ENCODE data around the gene LPCAT1.
"Not testable (repeated sequence)": the region's sequence is repeated elsewhere in the genome, so short reads cannot be mapped to it uniquely, and the experiment has no call there.

LPCAT1 gene

GRCh38 chr5:1465117-1465516 is 58.6 kb downstream of the LPCAT1 start:
- no peak for DNase-seq (ENCODE audit: low spot score)

DNA sequence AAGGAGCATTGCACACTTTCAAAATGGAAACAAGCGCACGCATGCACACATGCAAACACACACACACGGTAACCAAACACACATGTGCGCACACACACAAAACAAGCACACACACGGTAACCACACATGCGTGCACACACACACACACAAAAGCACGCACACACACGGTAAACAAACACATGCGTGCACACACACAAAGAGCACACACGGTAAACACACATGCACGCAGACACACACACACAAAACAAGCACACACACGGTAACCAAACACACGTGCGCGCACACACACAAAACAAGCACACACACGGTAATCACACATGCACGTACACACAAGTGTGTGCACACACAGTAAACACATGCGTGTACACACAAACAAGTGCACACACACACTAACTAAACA is 59.2 kb downstream of the LPCAT1 start:
- DNase-seq (ENCODE audit: low spot score) = no peak

GRCh38 chr5:1464096-1464446 is 59.7 kb downstream of the LPCAT1 start:
- no peak for DNase-seq (ENCODE audit: low spot score)

DNA sequence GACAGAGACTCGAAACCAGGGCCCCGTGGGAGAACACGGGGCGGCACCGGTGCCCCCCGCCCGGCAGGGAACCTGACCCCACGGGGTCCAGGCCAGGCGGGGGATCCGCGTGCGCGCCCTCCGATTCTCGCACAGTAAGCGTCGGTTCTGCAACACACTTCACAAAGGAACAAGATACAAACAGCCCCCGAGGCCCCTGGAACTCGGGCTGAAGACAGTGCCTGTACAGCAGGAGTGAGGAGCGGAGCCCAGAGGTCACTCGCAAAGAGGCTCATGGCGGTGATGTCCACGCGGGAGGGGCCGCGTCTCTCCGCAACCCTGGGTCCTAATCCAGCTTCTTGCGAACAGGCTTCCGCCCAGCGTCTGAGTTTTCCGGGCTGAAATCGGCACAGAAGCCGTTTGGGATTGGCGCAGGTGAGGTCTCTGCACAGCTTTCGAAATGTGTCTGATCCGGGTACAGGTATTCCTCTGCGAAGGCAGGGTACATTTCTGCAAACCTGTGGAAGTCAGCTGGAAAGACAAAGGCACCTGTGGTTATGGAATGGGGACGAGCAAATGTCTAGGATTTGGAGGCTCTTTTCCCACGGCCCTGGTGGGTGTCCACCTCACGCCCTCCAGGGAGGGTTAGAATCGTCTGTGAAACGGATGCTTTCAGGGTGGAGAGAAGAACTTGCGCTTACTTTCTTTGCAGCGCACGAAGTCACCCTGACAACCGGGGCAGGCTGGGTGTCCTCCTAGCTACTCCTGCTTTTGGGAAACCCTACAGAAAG is 60.2 kb downstream of the LPCAT1 start:
- no peak for DNase-seq (ENCODE audit: low spot score)

- DNase-seq (ENCODE audit: low spot score) = no peak
Measured at GRCh38 chr5:1462358-1462757, 61.4 kb downstream of the LPCAT1 start.

GRCh38 chr5:1461396-1461795 is 62.4 kb downstream of the LPCAT1 start:
- DNase-seq (ENCODE audit: low spot score) = no peak

DNA sequence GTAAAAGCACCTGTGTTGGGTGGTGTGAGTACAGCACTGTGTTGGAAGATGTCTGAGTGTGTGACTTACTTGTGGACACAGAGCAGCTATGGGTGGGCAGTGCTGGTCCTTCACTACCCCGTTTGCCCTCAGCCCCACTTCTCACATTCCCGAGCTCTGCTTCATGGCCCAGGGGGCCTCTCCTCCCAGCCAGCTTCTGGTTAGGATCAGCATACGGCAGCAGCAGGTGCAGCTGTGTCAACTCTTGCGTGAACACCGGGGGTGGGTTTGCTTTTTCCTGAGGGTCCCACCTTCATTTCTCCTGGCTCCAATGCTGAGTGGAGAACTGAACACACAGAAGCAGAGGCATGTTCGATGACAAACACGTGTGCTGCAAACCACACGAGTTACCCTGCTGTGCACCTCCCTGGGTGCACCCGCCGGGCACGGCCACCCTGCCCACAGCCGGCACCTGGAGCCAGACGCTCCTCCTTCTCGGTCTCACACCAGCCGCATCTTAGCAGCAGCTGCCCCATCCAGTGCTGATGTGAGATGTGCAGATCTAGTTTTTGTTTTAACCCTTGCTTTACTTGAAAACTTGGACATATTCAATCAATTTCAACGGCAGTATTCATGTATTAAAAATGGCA is 63.6 kb downstream of the LPCAT1 start:
- DNase-seq (ENCODE audit: low spot score) = no peak

- DNase-seq (ENCODE audit: low spot score) = not testable (repeated sequence)
Measured at GRCh38 chr5:1459435-1459834, 64.3 kb downstream of the LPCAT1 start.

DNA sequence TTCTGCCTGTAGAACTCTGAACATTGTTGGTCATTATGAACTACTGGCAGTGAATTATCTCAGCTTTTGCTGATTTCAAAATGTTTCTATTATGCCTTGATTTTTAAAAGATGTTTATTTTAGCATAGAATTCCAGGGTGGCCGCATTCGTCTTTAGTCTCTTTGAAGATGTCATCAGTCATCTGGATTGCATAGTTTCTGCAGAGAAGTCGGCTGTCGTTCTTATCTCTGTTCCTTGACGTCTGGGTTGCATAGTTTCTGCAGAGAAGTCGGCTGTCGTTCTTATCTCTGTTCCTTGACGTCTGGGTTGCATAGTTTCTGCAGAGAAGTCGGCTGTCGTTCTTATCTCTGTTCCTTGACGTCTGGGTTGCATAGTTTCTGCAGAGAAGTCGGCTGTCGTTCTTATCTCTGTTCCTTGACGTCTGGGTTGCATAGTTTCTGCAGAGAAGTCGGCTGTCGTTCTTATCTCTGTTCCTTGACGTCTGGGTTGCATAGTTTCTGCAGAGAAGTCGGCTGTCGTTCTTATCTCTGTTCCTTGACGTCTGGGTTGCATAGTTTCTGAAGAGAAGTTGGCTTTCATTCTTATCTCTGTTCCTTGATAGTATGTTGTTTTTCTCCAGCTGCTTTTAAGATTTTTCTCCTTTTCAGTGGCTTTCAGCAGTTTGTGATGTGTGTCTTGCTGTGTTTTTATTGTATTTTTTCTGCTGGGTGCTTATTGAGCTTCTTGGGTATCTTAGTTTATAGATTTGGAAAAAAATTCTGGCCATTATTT is 67.5 kb downstream of the LPCAT1 start:
- DNase-seq (ENCODE audit: low spot score) = not testable (repeated sequence)

- no peak for DNase-seq (ENCODE audit: low spot score)
Measured at GRCh38 chr5:1453613-1454012, 70.1 kb downstream of the LPCAT1 start.

- DNase-seq (ENCODE audit: low spot score) = no peak
Measured at GRCh38 chr5:1449081-1449630, 74.6 kb downstream of the LPCAT1 start.

DNA sequence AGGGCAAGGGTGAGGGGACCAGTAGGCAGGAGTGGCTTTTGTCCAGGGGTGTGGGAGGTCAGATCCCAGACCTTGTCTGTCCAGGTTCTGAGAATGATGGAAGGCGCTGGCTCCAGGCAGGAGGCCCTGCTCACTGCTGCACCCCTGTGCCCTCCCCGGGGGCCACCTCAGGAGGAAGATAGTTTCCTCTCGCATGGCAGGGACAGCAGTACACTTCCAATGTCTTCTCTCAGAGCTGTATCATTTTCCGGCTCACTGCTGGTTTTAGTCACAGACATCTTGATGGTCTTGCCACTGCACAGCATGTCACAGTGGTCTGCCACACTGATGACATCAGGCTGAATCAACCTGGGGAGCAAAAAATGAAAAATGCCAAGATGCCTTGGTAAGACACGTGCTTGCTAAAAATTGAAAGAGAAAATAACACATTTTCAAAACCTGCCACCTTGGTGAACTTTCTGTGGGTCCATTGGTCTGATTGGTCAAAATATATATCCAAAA is 75.2 kb downstream of the LPCAT1 start:
- DNase-seq (ENCODE audit: low spot score) = no peak

DNA sequence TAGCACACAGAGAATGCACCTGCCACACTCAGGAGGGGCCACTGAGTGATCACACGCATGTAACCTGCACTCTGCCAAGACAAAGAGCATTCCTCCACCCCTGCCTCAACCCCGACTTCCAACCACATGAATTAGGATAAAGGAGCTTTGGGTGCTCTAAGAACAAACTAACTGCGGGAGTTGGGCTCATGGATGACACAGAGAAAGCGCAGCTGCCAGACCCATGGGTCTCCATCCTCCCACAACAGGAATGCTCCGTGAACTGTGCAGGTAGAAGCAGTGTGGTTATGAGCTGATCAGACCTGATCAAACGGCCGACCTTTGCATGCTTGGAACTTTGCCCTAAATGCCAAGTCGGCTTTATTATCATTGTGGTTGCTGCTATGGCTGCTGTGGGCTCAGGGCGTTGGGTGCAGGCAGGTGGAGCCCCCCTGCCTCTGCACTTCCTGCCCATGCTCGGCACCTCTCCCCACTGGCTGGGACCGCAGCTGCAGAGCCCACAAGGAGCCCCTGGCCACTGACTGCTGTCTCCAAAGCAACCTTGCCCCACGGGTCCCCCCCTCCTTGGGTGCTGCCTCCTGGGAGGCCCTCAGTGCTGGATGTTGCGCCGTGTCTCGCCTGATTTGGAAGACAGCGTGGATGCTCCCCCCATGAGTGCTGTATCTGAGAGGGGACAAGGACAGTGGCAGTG is 75.9 kb downstream of the LPCAT1 start:
- no peak for DNase-seq (ENCODE audit: low spot score)

DNA sequence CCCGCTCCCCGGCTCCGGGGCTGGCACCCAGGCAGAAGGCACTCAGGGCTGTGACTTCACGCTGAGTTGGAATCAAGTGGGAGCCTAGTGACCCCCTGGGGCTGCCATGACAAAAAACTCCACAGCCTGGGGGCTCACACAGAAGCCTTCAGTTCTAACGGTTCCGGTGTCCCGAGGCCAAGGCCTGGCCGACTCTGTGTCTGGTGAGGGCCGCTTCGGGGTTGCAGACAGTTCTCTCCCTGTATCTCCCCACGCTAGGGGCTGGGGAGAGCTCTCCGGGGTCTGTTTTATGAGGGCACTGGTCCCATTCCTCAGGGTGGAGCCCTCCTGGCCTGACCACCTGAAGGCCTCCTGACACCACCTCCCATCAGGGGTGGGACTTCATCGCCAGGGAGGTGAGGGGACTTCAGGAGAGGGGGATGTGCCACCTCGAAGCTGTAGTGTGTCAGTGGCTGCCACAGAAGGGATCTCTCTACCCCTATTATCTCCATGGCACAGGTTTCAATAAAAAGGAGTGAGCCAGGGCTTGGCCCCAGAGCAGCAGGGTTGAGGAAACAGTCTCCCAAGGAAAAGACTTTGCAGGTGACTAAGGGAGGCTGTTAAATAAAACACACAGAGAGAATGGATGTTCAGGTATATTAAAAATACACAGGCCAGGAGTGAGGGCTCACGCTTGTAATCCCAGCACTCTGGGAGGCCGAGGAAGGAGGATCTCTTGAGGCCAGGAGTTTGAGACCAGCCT is 77.0 kb downstream of the LPCAT1 start:
- no peak for DNase-seq (ENCODE audit: low spot score)

GRCh38 chr5:1445689-1446601 is 77.8 kb downstream of the LPCAT1 start:
- no peak for DNase-seq (ENCODE audit: low spot score)

- DNase-seq (ENCODE audit: low spot score) = no peak
Measured at GRCh38 chr5:1445313-1445688, 78.5 kb downstream of the LPCAT1 start, which contains the start of gene SLC6A3. SLC6A3 (minus strand) TSS chr5:1445440; CDS start chr5:1443197, 2,243 bp downstream.

DNA sequence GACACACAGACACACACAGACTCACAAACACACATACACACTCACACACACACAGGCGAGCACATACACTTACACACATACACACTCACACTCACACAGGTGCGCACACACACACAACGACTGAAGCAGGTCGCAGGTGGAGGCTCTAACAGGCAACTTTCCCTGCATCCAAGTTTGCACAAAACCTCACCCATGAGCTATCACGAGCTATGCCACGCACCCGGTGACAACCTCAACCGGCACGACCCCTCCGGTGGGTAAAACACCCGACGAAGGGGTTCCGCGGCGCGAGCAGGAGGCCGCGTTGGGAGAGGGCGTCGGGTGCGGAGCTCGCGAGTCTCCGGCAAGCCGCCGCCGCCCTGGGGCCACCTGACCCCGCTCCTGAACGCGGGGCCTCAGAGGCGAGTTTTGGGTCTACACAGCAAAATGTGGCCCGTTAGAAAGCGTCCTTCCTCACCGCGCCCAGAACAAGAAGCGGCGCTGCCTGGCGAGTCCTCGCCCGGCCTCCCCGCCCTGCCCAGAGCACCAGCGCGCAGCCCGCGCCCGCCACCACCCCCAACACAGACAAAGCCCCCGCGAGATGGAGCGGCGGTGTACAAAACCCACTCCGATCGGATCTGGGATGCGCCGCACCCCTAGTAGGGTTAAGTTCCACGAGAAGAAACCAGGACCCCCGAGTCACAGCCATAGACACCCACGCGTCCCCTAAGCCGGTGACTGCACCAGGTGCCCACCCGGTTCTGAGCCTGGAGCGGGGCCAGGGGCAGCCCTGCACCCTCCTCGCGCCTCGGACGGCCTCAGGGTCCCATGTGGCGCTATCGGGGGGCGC is 79.2 kb downstream of the LPCAT1 start:
- DNase-seq (ENCODE audit: low spot score) = no peak

GRCh38 chr5:1443991-1444360 is 79.8 kb downstream of the LPCAT1 start:
- DNase-seq (ENCODE audit: low spot score) = no peak

GRCh38 chr5:1443171-1443570 is 80.6 kb downstream of the LPCAT1 start:
- DNase-seq (ENCODE audit: low spot score) = no peak
